ENCODE measurements around the gene CNGA3.

CNGA3 gene

DNA sequence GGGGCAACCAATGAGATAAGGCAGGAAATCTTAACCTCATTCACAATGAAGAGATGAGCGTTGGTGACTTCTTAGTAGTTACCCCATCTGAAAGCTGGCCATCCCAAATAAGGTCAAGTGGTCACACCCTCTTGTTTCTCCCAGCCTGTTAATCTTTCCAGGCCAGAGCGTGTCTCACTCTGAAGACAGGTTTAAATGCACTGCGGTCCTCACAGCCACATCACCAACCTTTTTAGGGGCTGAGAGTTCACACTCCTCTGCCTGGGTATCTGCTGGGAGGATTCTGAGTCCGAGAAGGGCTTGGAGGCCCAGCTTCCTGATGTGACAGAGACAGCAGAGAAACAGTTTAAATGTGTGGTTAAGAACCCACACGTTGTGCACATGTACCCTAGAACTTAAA is 13.3 kb upstream of the CNGA3 start:
- no peaks in the 10 kb centered on the region for H3K27me3 ChIP-seq (ENCODE audit: insufficient read depth, poor library complexity, severe bottlenecking)
- TF ChIP-seq, protein P1, sequence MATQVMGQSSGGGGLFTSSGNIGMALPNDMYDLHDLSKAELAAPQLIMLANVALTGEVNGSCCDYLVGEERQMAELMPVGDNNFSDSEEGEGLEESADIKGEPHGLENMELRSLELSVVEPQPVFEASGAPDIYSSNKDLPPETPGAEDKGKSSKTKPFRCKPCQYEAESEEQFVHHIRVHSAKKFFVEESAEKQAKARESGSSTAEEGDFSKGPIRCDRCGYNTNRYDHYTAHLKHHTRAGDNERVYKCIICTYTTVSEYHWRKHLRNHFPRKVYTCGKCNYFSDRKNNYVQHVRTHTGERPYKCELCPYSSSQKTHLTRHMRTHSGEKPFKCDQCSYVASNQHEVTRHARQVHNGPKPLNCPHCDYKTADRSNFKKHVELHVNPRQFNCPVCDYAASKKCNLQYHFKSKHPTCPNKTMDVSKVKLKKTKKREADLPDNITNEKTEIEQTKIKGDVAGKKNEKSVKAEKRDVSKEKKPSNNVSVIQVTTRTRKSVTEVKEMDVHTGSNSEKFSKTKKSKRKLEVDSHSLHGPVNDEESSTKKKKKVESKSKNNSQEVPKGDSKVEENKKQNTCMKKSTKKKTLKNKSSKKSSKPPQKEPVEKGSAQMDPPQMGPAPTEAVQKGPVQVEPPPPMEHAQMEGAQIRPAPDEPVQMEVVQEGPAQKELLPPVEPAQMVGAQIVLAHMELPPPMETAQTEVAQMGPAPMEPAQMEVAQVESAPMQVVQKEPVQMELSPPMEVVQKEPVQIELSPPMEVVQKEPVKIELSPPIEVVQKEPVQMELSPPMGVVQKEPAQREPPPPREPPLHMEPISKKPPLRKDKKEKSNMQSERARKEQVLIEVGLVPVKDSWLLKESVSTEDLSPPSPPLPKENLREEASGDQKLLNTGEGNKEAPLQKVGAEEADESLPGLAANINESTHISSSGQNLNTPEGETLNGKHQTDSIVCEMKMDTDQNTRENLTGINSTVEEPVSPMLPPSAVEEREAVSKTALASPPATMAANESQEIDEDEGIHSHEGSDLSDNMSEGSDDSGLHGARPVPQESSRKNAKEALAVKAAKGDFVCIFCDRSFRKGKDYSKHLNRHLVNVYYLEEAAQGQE (IDR thresholded peaks at IDR 0.05; ENCODE audit: insufficient replicate concordance, low read depth), result no peak
- TF ChIP-seq GABPA (IDR thresholded peaks at IDR 0.05; ENCODE audit: low read depth) (no peak), POLR2AphosphoS5 (IDR thresholded peaks at IDR 0.05; ENCODE audit: low read depth) (no peak), SPI1 (IDR thresholded peaks at IDR 0.05; ENCODE audit: borderline replicate concordance, low read depth) (no peak)
- TF ChIP-seq, protein P2, sequence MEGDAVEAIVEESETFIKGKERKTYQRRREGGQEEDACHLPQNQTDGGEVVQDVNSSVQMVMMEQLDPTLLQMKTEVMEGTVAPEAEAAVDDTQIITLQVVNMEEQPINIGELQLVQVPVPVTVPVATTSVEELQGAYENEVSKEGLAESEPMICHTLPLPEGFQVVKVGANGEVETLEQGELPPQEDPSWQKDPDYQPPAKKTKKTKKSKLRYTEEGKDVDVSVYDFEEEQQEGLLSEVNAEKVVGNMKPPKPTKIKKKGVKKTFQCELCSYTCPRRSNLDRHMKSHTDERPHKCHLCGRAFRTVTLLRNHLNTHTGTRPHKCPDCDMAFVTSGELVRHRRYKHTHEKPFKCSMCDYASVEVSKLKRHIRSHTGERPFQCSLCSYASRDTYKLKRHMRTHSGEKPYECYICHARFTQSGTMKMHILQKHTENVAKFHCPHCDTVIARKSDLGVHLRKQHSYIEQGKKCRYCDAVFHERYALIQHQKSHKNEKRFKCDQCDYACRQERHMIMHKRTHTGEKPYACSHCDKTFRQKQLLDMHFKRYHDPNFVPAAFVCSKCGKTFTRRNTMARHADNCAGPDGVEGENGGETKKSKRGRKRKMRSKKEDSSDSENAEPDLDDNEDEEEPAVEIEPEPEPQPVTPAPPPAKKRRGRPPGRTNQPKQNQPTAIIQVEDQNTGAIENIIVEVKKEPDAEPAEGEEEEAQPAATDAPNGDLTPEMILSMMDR (IDR thresholded peaks at IDR 0.05; ENCODE audit: insufficient read depth, low read length), result no peak
- no peak overlapping the region for H3K27ac ChIP-seq (replicated peaks)
- H3K4me3 ChIP-seq (replicated peaks; ENCODE audit: insufficient read depth, low read length), result no peak overlapping the region
- no peak for DNase-seq (ENCODE audit: low read depth in 1 of 2, low spot score in 1 of 2)

DNA sequence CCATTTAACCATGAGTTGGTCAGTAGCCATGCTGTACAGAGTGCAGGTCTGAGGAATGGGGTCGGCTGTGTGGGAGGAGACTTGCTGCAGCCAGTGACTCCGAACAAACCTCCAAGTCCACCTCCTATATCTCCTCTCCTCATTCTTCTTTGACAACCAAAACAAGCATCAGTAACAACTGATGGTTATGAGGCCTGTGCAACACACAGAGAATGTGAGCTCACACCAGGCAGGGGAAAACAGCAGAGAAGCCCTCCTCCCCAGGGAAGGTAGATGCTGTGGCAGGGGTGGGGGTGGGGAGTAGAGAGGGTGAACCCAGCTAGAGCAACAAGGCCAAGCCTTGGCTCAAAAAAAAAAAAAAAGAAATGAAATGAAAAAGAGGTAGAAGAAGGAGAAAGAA is 12.3 kb upstream of the CNGA3 start:
- Histone ChIP-seq H3K27ac (replicated peaks) (no peak overlapping the region), H3K27me3 (ENCODE audit: insufficient read depth, poor library complexity, severe bottlenecking) (no peaks in the 10 kb centered on the region), H3K4me3 (replicated peaks; ENCODE audit: insufficient read depth, low read length) (no peak overlapping the region)
- TF ChIP-seq, protein P2 (IDR thresholded peaks at IDR 0.05; ENCODE audit: insufficient read depth, low read length), result no peak
- TF ChIP-seq POLR2AphosphoS5 (IDR thresholded peaks at IDR 0.05; ENCODE audit: low read depth), result no peak
- TF ChIP-seq, protein P1 (IDR thresholded peaks at IDR 0.05; ENCODE audit: insufficient replicate concordance, low read depth), result no peak
- TF ChIP-seq GABPA (IDR thresholded peaks at IDR 0.05; ENCODE audit: low read depth), result no peak
- no peak for TF ChIP-seq SPI1 (IDR thresholded peaks at IDR 0.05; ENCODE audit: borderline replicate concordance, low read depth)
- DNase-seq (ENCODE audit: low read depth in 1 of 2, low spot score in 1 of 2), result no peak

DNA sequence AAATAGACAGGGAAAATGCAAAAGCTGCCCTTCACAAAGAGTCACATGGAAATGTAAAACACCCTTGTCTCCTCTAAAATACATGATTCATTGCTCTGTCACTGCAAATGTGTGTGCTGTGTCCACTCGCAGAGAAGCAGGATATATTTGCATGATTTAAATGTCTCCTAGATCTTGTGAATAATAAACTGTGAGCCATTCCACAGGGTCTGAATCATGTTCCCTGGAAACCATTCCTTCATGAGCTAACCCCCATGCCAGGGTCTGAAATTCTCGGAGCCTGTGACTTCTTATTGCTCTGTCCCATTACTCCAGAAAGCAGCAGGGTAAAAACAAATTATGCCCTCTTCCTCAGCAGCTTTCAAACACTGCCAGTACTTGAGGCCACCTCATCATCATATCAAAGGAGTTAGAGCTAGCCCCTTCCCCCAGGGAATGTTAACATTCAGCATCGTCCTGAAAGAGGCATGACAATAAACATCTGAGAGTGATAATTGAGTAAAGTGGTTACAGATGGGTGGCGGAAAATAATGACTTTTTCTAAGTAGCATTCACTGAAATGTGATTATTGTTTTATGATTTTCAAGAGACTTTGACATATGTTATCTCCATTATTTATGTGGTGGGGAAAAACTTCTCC is 11.7 kb upstream of the CNGA3 start:
- Histone ChIP-seq H3K4me3 (replicated peaks; ENCODE audit: insufficient read depth, low read length) (no peak overlapping the region), H3K27me3 (ENCODE audit: insufficient read depth, poor library complexity, severe bottlenecking) (no peaks in the 10 kb centered on the region), H3K27ac (replicated peaks) (no peak overlapping the region)
- no peak for DNase-seq (ENCODE audit: low read depth in 1 of 2, low spot score in 1 of 2)
- TF ChIP-seq, protein P1 (IDR thresholded peaks at IDR 0.05; ENCODE audit: insufficient replicate concordance, low read depth), result no peak
- TF ChIP-seq, protein P2 (IDR thresholded peaks at IDR 0.05; ENCODE audit: insufficient read depth, low read length), result no peak
- TF ChIP-seq GABPA (IDR thresholded peaks at IDR 0.05; ENCODE audit: low read depth) (no peak), POLR2AphosphoS5 (IDR thresholded peaks at IDR 0.05; ENCODE audit: low read depth) (no peak), SPI1 (IDR thresholded peaks at IDR 0.05; ENCODE audit: borderline replicate concordance, low read depth) (no peak)

Data from HL-60 (cell line).